SK-N-SH (cell line): ENCODE results near the gene KRTAP19-1. TPM values are rescaled to one million over a fixed set of nuclear protein-coding genes. Genes with fewer than 3 reads are reported as not detected.
"Not testable (repeated sequence)": the region's sequence is repeated elsewhere in the genome, so short reads cannot be mapped to it uniquely, and the experiment has no call there.

ENCODE experiments used
- CTCF ChIA-PET: fragments of 300-600, 350-600 bp; formaldehyde crosslinking; extraction: SDS; loops from one replicate; lab custom pipeline; 2021; lab: Yijun Ruan, JAX
- POLR2A ChIA-PET: fragments of 350-600 bp; sonication (Branson Sonifier 250); formaldehyde crosslinking; extraction: SDS; loops from one replicate; lab custom pipeline; 2020; ENCODE audit warnings: antibody characterized with exemption, inconsistent platforms; lab: Yijun Ruan, JAX
- DNase-seq: peaks from one replicate; pipeline ENCODE4 v3.0.0; 2012
- H2AFZ ChIP-seq: fragments of 200-600 bp; sonication (generic); 2 replicates; pipeline ENCODE4 v1.8.1; 2016; ENCODE audit warnings: antibody characterized with exemption, mild to moderate bottlenecking, low read depth
- H3F3A ChIP-seq: fragments of 200-600 bp; sonication (generic); replicated peaks from 2 replicates; pipeline ENCODE3; 2016; ENCODE audit warnings: antibody characterized with exemption, mild to moderate bottlenecking; ENCODE audit not compliant: insufficient read depth
- H3K27ac ChIP-seq, 2 experiments: fragments of 200-500 bp in 1 of 2; fragments of 200-600 bp in 1 of 2; sonication (Bioruptor generic) in 1 of 2; sonication (generic), shearing (Covaris generic) in 1 of 2; 2 replicates each; pipeline versions ENCODE4 v1.5.1 to v1.6.1; 2014 to 2016; ENCODE audit warnings: low read depth in 2 of 2, inconsistent platforms in 1 of 2, low read length in 1 of 2, mild to moderate bottlenecking in 1 of 2, mixed read lengths in 1 of 2
- H3K27me3 ChIP-seq: fragments of 200-600 bp; sonication (generic), shearing (Covaris generic); 2 replicates; pipeline ENCODE4 v1.6.1; 2016; ENCODE audit warnings: mixed run types; ENCODE audit not compliant: insufficient read depth
- H3K36me3 ChIP-seq, 2 experiments: fragments of 200-500 bp in 1 of 2; fragments of 200-600 bp in 1 of 2; sonication (Bioruptor generic) in 1 of 2; sonication (generic) in 1 of 2; replicated peaks in 1 of 2; 2 replicates each; pipeline versions ENCODE3 to v1.5.1; 2014 to 2016; ENCODE audit warnings: low read length in 1 of 2, mild to moderate bottlenecking in 1 of 2; ENCODE audit not compliant: insufficient read depth in 2 of 2, control insufficient read depth in 1 of 2
- H3K4me1 ChIP-seq, 2 experiments: fragments of 200-500 bp in 1 of 2; fragments of 200-600 bp in 1 of 2; sonication (Bioruptor generic) in 1 of 2; sonication (generic), shearing (Covaris generic) in 1 of 2; 2 replicates each; pipeline versions ENCODE4 v1.5.1 to v1.6.1; 2014 to 2016; ENCODE audit warnings: low read depth in 1 of 2, low read length in 1 of 2, mixed run types in 1 of 2; ENCODE audit not compliant: insufficient read depth in 2 of 2, control insufficient read depth in 1 of 2
- H3K4me2 ChIP-seq: fragments of 200-600 bp; sonication (generic), shearing (Covaris generic); 2 replicates; pipeline ENCODE4 v1.6.1; 2017; ENCODE audit warnings: mixed run types
- H3K4me3 ChIP-seq, 2 experiments: fragments of 200-500 bp in 1 of 2; fragments of 200-600 bp in 1 of 2; sonication (Bioruptor generic) in 1 of 2; sonication (generic), shearing (Covaris generic) in 1 of 2; 2 replicates each; pipeline versions ENCODE4 v1.5.1 to v1.8.1; 2014 to 2016; ENCODE audit warnings: low read depth in 2 of 2, inconsistent platforms in 1 of 2, low read length in 1 of 2, mild to moderate bottlenecking in 1 of 2, mixed read lengths in 1 of 2, moderate library complexity in 1 of 2
- H3K79me2 ChIP-seq: fragments of 200-600 bp; sonication (generic); 2 replicates; pipeline ENCODE4 v1.8.1; 2017; ENCODE audit warnings: mild to moderate bottlenecking; ENCODE audit not compliant: insufficient read depth
- H3K9ac ChIP-seq: fragments of 200-600 bp; sonication (generic); 2 replicates; pipeline ENCODE4 v1.6.1; 2017; ENCODE audit warnings: mixed run types
- H3K9me2 ChIP-seq: fragments of 200-600 bp; sonication (generic); 2 replicates; pipeline ENCODE4 v1.6.1; 2017; ENCODE audit warnings: mixed run types
- H3K9me3 ChIP-seq: fragments of 200-600 bp; sonication (generic); 2 replicates; pipeline ENCODE4 v1.6.1; 2017; ENCODE audit warnings: mixed run types, mild to moderate bottlenecking, moderate library complexity
- H4K20me1 ChIP-seq: fragments of 200-600 bp; sonication (generic); 2 replicates; pipeline ENCODE4 v1.6.1; 2017; ENCODE audit warnings: mild to moderate bottlenecking, mixed run types; ENCODE audit not compliant: insufficient read depth
- ELF1 ChIP-seq: IDR thresholded peaks from 2 replicates; pipeline ENCODE4 v1.4.0; 2012
- FOSL2 ChIP-seq: IDR thresholded peaks from 2 replicates; pipeline ENCODE4 v1.4.0; 2012; ENCODE audit warnings: low read depth, mild to moderate bottlenecking, moderate library complexity, borderline replicate concordance
- FOXJ3 ChIP-seq: sonication (generic); formaldehyde crosslinking; IDR thresholded peaks from 2 replicates; pipeline ENCODE4 v1.5.1; 2020; ENCODE audit warnings: mild to moderate bottlenecking, missing genetic modification reagents
- JUND ChIP-seq: IDR thresholded peaks from 2 replicates; pipeline ENCODE4 v1.4.0; 2012
- MXI1 ChIP-seq: IDR thresholded peaks from 2 replicates; pipeline ENCODE4 v1.6.1; 2012; ENCODE audit warnings: mild to moderate bottlenecking, low read depth, low read length, improper control_type of control experiment
- NFIC ChIP-seq: IDR thresholded peaks from 2 replicates; pipeline ENCODE4 v1.4.0; 2012; ENCODE audit warnings: borderline replicate concordance
- RAD21 ChIP-seq: IDR thresholded peaks from 2 replicates; pipeline ENCODE4 v1.6.1; 2012; ENCODE audit warnings: mild to moderate bottlenecking, low read length
- RCOR1 ChIP-seq: fragments of 150-350 bp; IDR thresholded peaks from 2 replicates; pipeline ENCODE4 v1.6.1; 2017; ENCODE audit warnings: antibody characterized with exemption, low read length
- RXRA ChIP-seq: IDR thresholded peaks from 2 replicates; pipeline ENCODE4 v1.4.0; 2012; ENCODE audit warnings: low read depth, mild to moderate bottlenecking, borderline replicate concordance
- SIN3A ChIP-seq: IDR thresholded peaks from 2 replicates; pipeline ENCODE4 v1.6.1; 2012; ENCODE audit warnings: low read depth, mild to moderate bottlenecking, low read length, moderate library complexity, borderline replicate concordance
- SMC3 ChIP-seq: IDR thresholded peaks from 2 replicates; pipeline ENCODE4 v1.6.1; 2012; ENCODE audit warnings: low read depth, low read length, improper control_type of control experiment
- TCF12 ChIP-seq: IDR thresholded peaks from 2 replicates; pipeline ENCODE4 v1.4.0; 2012
- TEAD4 ChIP-seq: IDR thresholded peaks from 2 replicates; pipeline ENCODE4 v1.4.0; 2012; ENCODE audit warnings: mild to moderate bottlenecking, borderline replicate concordance; ENCODE audit not compliant: insufficient read depth
- YY1 ChIP-seq: IDR thresholded peaks from 2 replicates; pipeline ENCODE4 v1.4.0; 2012; ENCODE audit warnings: low read depth, mild to moderate bottlenecking
- WGBS: methylation state at CpG from one replicate; pipeline ENCODE4 v1.1.6; 2017; ENCODE audit warnings: low lambda C conversion rate; 5-methylcytosine and 5-hydroxymethylcytosine counted together
- polyA plus RNA-seq, 3 experiments: library from polyadenylated mRNA; depleted of rRNA; stranded (reverse); fragments of >200 nt; gene quantifications; 2 replicates each; pipeline ENCODE4 v1.2.3, GENCODE V29; 2012
- TF ChIP-seq, protein P1 (sequence below): fragments of 200-600 bp; sonication (generic); IDR thresholded peaks from 2 replicates; pipeline ENCODE4 v1.6.1; 2017; ENCODE audit warnings: antibody characterized with exemption, mild to moderate bottlenecking, moderate library complexity

The KRTAP19-1 gene
- polyA plus RNA-seq, 1 of the 3 experiments (the other 2 are of a cell fraction) = not detected

DNA sequence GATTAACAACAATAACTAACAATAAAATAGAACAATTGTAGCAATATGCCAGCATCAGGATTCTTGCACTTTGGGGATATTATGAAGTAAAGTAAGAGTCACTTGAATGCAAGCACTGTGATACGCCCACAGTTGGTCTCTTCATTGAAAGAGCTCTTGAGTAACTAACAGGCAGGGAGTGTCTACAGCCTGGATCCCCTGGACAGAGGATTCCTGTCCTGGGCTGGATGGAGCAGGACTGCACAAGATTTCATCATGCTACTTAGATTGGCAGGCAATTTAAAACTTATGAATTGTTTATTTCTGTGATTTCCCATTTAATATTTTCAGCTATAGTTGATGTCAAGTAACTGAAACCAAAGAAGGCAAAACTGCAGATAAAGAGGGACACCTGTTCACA lies 35.5 kb upstream of the KRTAP19-1 start:
- WGBS = 7% methylated on average over 1 of the region's 1 CpG
- no peak overlapping the region for H3K4me2 ChIP-seq
- no peaks in the 10 kb centered on the region for H3K9me3 ChIP-seq
- H3K9me2 ChIP-seq = no peaks in the 10 kb centered on the region
- H3K27me3 ChIP-seq = no peaks in the 10 kb centered on the region; the same call in 1 of the 2 replicates
- H2AFZ ChIP-seq = no peak overlapping the region
- no peak overlapping the region for H3K4me3 ChIP-seq
- TF ChIP-seq SIN3A = no peak
- TF ChIP-seq FOSL2 = no peak
- no peak for TF ChIP-seq TCF12
- TF ChIP-seq TEAD4 = no peak
- no peak for TF ChIP-seq ELF1
- no peak for TF ChIP-seq RXRA
- no peak for TF ChIP-seq JUND
- TF ChIP-seq RCOR1 = no peak
- TF ChIP-seq NFIC = no peak
- no peak for TF ChIP-seq YY1
- TF ChIP-seq MXI1 = no peak
- TF ChIP-seq FOXJ3 (CRISPR knock-in tag) = no peak
- no peaks in the 10 kb centered on the region for H3K4me1 ChIP-seq
- CTCF ChIA-PET = no interaction called here
- POLR2A ChIA-PET = no interaction called here
- H3K36me3 ChIP-seq = no peaks in the 10 kb centered on the region
- no peak overlapping the region for H3K27ac ChIP-seq
- no peaks in the 10 kb centered on the region for H4K20me1 ChIP-seq
- H3K9ac ChIP-seq = no peak overlapping the region
- DNase-seq = no peak
- no peaks in the 10 kb centered on the region for H3K79me2 ChIP-seq
- H3F3A ChIP-seq = no peaks in the 10 kb centered on the region

GRCh38 chr21:30505621-30506205 lies 25.5 kb upstream of the KRTAP19-1 start:
- H3K36me3 ChIP-seq, H3K79me2 ChIP-seq, H2AFZ ChIP-seq, H3K4me3 ChIP-seq, H3K9ac ChIP-seq, H3K9me2 ChIP-seq, H3K27me3 ChIP-seq, CTCF ChIA-PET, H4K20me1 ChIP-seq, H3K4me1 ChIP-seq, H3K4me2 ChIP-seq, H3F3A ChIP-seq, H3K27ac ChIP-seq, POLR2A ChIA-PET, DNase-seq, H3K9me3 ChIP-seq: not testable (repeated sequence)
- WGBS = 5% methylated on average over 4 of the region's 4 CpGs
- TF ChIP-seq, protein P1, sequence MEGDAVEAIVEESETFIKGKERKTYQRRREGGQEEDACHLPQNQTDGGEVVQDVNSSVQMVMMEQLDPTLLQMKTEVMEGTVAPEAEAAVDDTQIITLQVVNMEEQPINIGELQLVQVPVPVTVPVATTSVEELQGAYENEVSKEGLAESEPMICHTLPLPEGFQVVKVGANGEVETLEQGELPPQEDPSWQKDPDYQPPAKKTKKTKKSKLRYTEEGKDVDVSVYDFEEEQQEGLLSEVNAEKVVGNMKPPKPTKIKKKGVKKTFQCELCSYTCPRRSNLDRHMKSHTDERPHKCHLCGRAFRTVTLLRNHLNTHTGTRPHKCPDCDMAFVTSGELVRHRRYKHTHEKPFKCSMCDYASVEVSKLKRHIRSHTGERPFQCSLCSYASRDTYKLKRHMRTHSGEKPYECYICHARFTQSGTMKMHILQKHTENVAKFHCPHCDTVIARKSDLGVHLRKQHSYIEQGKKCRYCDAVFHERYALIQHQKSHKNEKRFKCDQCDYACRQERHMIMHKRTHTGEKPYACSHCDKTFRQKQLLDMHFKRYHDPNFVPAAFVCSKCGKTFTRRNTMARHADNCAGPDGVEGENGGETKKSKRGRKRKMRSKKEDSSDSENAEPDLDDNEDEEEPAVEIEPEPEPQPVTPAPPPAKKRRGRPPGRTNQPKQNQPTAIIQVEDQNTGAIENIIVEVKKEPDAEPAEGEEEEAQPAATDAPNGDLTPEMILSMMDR = peak; percentile 54
- TF ChIP-seq RAD21 = peak; percentile 29; the same call in 1 of the 2 replicates
- TF ChIP-seq SMC3 = 0 out of 2 replicates have a peak, but pooled peaks have one; percentile 10
